Glomerular endothelial cell (primary cell): ENCODE results near the gene MAP2K2. TPM values are rescaled to one million over a fixed set of nuclear protein-coding genes. Genes with fewer than 3 reads are reported as not detected.
A peak's percentile ranks its signal among the peaks of the same experiment; 100 is the strongest.

Experiments
- DNase-seq: peaks from one replicate; pipeline ENCODE4 v3.0.0-alpha.2; 2011; ENCODE audit warnings: low read depth, low spot score; ENCODE audit errors: extremely low read depth
- total RNA-seq: library from RNA; depleted of rRNA; stranded (reverse); fragments of >200 nt; gene quantifications from 2 replicates; pipeline ENCODE4 v1.2.3, GENCODE V29; 2015

The MAP2K2 gene
- total RNA-seq, 1 donor from 2014 or later: 139 TPM

GRCh38 chr19:4082172-4082571 is 41.8 kb downstream of the MAP2K2 start:
- no peak for DNase-seq

GRCh38 chr19:4081441-4082129 is 42.3 kb downstream of the MAP2K2 start:
- DNase-seq: no peak

GRCh38 chr19:4080473-4080872 is 43.4 kb downstream of the MAP2K2 start:
- DNase-seq: no peak

- DNase-seq: no peak
Measured at GRCh38 chr19:4077800-4078684, 45.9 kb downstream of the MAP2K2 start.

GRCh38 chr19:4077007-4077374 is 46.9 kb downstream of the MAP2K2 start:
- no peak for DNase-seq

GRCh38 chr19:4075373-4075772 is 48.5 kb downstream of the MAP2K2 start:
- no peak for DNase-seq

- DNase-seq: no peak
Measured at GRCh38 chr19:4071610-4072009, 52.3 kb downstream of the MAP2K2 start.

GRCh38 chr19:4069331-4069959 is 54.5 kb downstream of the MAP2K2 start:
- DNase-seq: no peak

GRCh38 chr19:4068047-4068966 is 55.6 kb downstream of the MAP2K2 start:
- DNase-seq: no peak

GRCh38 chr19:4067396-4068046 is 56.4 kb downstream of the MAP2K2 start:
- DNase-seq: no peak

- no peak for DNase-seq
Measured at GRCh38 chr19:4066682-4067395, 57.1 kb downstream of the MAP2K2 start, which contains the start of gene ZBTB7A. Gene ZBTB7A, minus strand, starts transcription at chr19:4066899. Its CDS starts 11,667 bp downstream, at chr19:4055232.

- DNase-seq: no peak
Measured at GRCh38 chr19:4066176-4066606, 57.7 kb downstream of the MAP2K2 start.

- DNase-seq: peak; percentile 48
Measured at GRCh38 chr19:4065430-4066175, 58.3 kb downstream of the MAP2K2 start.

GRCh38 chr19:4064496-4065260 is 59.2 kb downstream of the MAP2K2 start:
- no peak for DNase-seq

GRCh38 chr19:4064149-4064495 is 59.8 kb downstream of the MAP2K2 start:
- no peak for DNase-seq

GRCh38 chr19:4063369-4064148 is 60.4 kb downstream of the MAP2K2 start:
- no peak for DNase-seq
